ENCODE results near the gene TNFSF10.

DNA sequence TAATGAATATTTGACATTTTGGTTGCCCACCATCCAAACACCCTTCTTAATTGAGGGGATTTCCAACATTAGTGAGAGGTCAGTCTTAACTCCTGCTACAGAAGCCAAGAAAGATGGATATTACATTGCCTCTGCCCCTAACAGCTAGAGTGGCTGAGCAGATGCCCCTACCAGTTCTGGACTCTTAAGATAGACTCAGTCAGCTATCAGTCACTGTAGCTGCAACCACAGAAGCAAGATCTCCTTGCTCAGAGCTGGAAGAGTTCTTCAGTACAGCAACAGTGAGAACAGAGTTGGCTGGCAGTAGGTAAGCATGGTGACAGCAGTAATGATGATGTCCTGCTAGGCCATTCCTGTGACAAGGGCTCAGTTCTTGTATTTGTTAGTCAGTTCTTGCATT lies 29.4 kb upstream of the TNFSF10 start:
- TF ChIP-seq, protein P1, sequence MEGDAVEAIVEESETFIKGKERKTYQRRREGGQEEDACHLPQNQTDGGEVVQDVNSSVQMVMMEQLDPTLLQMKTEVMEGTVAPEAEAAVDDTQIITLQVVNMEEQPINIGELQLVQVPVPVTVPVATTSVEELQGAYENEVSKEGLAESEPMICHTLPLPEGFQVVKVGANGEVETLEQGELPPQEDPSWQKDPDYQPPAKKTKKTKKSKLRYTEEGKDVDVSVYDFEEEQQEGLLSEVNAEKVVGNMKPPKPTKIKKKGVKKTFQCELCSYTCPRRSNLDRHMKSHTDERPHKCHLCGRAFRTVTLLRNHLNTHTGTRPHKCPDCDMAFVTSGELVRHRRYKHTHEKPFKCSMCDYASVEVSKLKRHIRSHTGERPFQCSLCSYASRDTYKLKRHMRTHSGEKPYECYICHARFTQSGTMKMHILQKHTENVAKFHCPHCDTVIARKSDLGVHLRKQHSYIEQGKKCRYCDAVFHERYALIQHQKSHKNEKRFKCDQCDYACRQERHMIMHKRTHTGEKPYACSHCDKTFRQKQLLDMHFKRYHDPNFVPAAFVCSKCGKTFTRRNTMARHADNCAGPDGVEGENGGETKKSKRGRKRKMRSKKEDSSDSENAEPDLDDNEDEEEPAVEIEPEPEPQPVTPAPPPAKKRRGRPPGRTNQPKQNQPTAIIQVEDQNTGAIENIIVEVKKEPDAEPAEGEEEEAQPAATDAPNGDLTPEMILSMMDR (IDR thresholded peaks at IDR 0.05; ENCODE audit: insufficient read depth, low read length, poor library complexity, severe bottlenecking), result no peak
- TF ChIP-seq EZH2phosphoT487 (conservative IDR thresholded peaks at IDR 0.05; ENCODE audit: low read length), result no peak

Data from SU-DHL-6 (cell line).